Measurements from ENCODE around the gene DOCK3.

Gene DOCK3, protein sequence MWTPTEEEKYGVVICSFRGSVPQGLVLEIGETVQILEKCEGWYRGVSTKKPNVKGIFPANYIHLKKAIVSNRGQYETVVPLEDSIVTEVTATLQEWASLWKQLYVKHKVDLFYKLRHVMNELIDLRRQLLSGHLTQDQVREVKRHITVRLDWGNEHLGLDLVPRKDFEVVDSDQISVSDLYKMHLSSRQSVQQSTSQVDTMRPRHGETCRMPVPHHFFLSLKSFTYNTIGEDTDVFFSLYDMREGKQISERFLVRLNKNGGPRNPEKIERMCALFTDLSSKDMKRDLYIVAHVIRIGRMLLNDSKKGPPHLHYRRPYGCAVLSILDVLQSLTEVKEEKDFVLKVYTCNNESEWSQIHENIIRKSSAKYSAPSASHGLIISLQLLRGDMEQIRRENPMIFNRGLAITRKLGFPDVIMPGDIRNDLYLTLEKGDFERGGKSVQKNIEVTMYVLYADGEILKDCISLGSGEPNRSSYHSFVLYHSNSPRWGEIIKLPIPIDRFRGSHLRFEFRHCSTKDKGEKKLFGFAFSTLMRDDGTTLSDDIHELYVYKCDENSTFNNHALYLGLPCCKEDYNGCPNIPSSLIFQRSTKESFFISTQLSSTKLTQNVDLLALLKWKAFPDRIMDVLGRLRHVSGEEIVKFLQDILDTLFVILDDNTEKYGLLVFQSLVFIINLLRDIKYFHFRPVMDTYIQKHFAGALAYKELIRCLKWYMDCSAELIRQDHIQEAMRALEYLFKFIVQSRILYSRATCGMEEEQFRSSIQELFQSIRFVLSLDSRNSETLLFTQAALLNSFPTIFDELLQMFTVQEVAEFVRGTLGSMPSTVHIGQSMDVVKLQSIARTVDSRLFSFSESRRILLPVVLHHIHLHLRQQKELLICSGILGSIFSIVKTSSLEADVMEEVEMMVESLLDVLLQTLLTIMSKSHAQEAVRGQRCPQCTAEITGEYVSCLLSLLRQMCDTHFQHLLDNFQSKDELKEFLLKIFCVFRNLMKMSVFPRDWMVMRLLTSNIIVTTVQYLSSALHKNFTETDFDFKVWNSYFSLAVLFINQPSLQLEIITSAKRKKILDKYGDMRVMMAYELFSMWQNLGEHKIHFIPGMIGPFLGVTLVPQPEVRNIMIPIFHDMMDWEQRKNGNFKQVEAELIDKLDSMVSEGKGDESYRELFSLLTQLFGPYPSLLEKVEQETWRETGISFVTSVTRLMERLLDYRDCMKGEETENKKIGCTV (N-terminal part only)

GRCh38 chr3:50674349-50675178 lies at the start of gene DOCK3:
TSS of gene DOCK3 (plus strand) at chr3:50674927. CDS start at chr3:50675264, 337 bp downstream.
- no peak for DNase-seq

GRCh38 chr3:50625231-50626182 lies 49.2 kb upstream of the DOCK3 start:
- no peak for DNase-seq

DNA sequence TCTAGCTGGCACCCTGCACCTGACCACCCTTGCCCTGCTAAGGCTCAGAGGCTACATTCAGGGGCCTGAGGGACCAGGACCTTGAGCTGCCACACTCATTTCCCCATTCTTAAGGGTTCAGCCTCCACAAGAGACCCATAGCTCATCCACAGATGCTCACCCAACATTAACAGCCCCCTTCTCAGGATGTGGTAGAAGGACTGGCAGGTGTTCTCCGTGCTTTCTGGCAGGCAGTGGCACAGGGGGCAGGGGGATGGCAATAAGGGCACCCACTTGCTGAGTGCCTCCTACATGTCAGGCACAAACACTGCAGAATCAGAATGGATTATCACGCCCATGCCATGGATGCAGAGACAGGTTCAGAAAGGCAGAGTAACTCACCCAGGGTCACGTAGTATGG lies 48.3 kb upstream of the DOCK3 start:
- DNase-seq = no peak

GRCh38 chr3:50627407-50628051 lies 47.2 kb upstream of the DOCK3 start:
- no peak for DNase-seq

- DNase-seq = no peak
Observed at GRCh38 chr3:50628601-50629000, 46.1 kb upstream of the DOCK3 start.

DNA sequence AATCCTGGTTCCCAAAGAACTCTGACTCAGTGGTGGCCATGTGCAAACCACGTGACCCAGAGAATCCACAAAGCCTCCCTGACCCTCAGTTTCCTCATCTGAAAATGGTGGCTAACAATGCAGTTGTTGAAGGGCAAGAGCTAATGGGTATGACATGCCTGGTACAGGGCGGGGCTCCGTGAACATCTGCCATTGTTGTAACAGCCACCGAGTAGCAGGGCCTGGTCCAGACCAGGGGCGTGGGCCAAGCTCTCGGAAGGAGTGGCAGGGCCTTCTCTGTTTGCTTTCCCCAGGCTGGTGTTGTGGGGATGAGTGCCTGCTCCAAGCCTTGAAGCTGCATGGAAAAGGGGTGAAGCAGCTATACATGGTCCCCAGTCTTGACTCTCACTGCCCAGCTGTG lies 44.3 kb upstream of the DOCK3 start:
- no peak for DNase-seq

- no peak for DNase-seq
Observed at GRCh38 chr3:50630877-50631276, 43.9 kb upstream of the DOCK3 start.

GRCh38 chr3:50632450-50632849 lies 42.3 kb upstream of the DOCK3 start:
- DNase-seq = no peak

GRCh38 chr3:50633230-50633790 lies 41.4 kb upstream of the DOCK3 start:
- no peak for DNase-seq

DNA sequence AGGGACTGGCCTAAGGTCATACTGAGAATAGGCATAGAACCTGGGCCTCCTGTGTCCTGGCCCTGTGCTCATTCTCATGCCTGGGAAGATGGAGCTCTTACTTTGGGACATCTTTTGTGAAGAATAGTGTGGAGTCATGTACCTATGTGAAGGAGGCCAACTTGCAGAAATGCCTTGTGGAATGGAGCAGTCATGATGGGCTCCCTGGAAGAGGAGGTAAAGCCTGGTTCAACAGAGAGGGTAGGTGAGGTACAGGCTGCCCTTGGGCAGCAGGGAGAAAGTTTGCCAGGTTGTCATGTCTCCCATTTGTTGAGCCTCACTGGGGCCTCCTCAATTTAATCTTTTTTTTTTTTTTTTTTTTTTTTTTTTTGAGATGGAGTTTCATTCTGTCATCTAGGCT lies 39.7 kb upstream of the DOCK3 start:
- no peak for DNase-seq

DNA sequence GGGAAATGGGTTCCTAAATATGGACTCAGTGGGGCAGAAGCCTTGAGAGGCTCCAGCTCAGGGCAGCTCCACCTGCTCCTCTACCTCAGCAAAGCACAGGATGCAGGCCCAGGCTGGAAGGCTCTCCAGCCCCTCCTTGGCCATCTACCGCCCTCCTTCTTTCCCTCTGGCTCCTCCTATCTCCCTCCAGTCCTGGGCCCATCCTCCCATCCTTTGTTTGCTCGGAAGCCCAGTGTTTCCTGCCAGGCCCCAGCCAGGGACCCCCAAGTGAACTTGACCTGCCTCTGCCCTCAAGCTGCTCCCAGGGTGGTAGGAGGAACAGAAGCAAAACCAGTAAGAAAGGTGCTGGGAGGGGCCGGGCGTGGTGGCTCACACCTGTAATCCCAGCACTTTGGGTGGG lies 37.7 kb upstream of the DOCK3 start:
- DNase-seq = no peak

DNA sequence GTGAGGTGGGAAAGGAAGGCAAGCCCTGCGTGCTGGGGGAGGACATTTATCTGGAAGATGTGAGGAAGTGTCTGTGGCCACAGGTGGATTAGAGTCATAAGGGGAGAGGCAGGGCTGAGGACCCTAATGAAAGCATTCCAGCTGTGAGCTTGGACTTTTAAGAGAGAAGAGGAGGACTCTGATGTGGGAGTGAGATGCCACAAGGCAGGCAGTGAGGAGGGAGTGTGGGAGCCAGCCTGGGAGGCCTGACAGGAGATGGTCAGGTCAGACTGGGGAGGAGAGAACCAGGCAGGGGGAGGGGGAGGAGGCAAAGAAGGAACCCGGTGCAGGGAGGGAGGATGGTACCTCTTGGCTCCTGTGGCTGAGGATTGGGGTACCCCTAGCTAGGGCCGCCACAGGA lies 36.8 kb upstream of the DOCK3 start:
- no peak for DNase-seq

- DNase-seq = no peak
Observed at GRCh38 chr3:50639055-50639494, 35.7 kb upstream of the DOCK3 start.

- DNase-seq = no peak
Observed at GRCh38 chr3:50642382-50642781, 32.3 kb upstream of the DOCK3 start.

DNA sequence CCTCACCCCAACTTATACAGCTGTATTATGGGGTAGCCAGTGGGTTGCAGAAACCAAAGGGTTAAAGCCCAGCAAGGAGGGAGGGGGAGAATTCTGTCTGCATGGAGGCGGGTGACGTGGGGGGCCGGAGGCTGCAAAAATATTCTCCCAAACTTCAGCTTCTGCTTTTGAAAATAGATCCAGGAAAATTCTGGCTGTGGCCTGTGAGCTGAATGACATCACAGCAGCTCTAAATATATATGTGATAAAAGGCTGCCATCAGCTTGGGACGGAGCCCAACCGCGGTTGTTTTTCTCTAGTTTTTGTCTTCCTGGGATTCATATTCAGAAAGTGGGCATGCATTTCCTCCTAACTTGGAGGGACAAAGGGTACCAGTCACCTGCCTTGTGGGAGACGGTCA lies 30.2 kb upstream of the DOCK3 start:
- no peak for DNase-seq

DNA sequence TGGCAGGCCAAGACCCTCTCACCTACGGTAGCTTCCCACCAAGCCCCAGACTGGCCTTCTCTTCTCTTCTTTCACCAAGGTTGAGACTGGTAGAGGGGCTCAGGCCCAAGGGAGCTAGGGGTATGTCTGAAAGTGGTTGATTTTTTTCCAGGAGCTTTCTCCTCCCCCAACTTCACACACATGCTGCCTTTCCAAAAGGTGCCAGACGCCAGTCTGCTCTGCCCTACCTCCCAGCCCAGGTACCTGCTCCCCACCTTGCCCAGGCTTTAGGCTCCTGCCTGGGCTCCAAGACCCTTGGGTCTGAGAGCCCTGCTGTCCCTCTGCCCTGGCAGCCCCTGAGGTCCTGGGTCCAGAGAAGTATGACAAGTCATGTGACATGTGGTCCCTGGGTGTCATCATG lies 29.3 kb upstream of the DOCK3 start:
- no peak for DNase-seq

DNA sequence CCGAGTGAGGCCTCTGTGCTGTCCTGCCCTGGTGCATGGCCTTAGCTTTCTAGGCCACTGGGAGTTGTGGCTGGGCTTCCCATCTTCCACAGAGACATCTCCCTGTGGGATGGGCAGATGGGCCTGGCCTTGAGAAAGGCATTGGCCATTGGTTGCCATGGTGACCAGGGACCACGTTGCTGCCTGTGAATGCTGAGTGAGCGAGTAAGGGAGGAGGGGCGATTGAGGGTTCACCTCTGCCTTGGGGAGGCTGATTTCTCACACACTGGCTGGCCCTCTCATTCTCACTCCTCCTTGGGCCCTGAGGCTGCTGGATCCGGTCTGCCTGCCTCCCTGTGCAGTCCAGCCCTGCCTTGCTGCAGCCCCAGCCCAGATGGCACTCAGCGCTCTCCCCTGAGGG lies 26.4 kb upstream of the DOCK3 start:
- no peak for DNase-seq

DNA sequence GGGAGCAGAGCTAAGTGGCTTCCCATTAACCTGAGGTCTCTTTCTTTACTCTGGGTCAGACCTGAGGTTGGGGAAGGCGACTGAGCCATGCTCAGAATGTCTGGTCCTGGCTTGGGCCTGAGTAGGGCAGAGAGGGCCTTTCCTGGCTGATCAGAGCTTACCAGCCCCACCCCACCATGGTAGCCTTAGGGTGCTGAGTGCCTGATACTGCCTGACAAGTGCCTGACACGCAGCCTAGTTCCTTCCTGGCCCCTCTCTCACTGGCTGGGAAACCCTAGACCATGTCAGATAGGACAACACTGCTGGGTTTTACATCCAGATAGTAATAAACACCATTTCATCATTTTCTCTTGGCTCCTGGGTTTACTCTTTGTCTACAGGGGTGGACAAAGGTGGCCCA lies 25.8 kb upstream of the DOCK3 start:
- DNase-seq = no peak

DNA sequence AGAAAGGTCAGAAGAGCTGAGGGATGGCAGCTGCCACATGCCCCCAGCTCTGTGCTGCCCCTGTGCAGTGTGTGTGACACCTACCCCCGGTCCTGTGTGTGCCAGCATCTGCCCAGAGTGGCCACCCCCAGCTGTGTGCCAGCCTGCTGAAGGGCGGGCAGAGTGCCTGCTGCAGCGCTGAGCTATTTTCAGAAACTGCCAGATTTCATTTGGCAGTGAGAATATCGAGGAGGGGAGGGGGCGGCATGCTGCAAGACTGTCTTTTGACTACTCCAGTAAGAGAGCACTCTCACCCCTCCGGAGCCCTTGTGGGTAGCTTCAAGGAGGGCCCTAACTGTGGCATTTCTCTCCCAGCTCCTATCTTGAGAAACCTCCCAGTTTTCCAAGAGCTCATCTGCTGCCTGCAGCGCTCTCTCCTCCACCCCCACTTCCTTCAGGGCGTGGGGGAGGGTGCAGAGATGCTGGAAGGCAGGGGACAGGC lies 25.2 kb upstream of the DOCK3 start:
- no peak for DNase-seq

- DNase-seq = no peak
Observed at GRCh38 chr3:50650018-50650417, 24.7 kb upstream of the DOCK3 start.
